ENCODE measurements around the gene LHFPL5. TPM values are rescaled to one million over a fixed set of nuclear protein-coding genes. Genes with fewer than 3 reads are reported as not detected.

Gene LHFPL5
- total and polyA plus RNA-seq, 2 experiments from 2014 or later: not detected

DNA sequence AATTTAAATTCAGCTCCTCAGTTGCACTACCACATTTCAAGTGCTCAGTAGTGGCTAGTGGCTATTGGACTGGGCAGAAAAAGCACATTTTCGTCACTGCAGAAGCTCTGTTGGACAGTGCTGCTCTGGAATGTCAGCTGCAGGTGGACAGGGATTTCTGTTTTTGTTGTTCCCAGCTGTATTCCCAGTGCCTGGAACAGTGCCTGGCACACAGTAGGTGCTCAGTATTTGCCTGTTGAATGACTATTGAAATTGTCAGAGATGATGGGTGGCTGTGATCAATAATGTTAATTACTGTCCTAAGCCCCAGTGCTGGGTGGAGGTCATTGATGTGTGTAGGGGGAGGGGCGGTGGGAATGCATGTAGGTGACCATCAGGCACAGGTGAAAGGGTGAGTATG lies 18.9 kb upstream of the LHFPL5 start:
- no peaks in the 10 kb centered on the region for H3K36me3 Mint-ChIP-seq (ENCODE audit: low read depth)
- Histone ChIP-seq H3K4me1 (ENCODE audit: insufficient read depth) (peaks cover 6% of the 10 kb centered on the region; the same call in 1 of the 2 replicates), H3K27me3 (ENCODE audit: insufficient read depth) (no peaks in the 10 kb centered on the region), H3F3A (replicated peaks; ENCODE audit: low read depth) (peaks cover 2% of the 10 kb centered on the region; the same call in 1 of the 2 replicates), H3K27ac (ENCODE audit: low read depth) (no peak overlapping the region), H3K79me2 (replicated peaks; ENCODE audit: insufficient read depth) (no peaks in the 10 kb centered on the region), H3K4me3 (no peak overlapping the region), H3K9me2 (ENCODE audit: insufficient read depth) (no peaks in the 10 kb centered on the region; the same call in 1 of the 2 replicates), H4K20me1 (replicated peaks; ENCODE audit: insufficient read depth) (no peaks in the 10 kb centered on the region), H3K36me3 (ENCODE audit: insufficient read depth) (no peaks in the 10 kb centered on the region), H3K4me2 (no peak overlapping the region), H2AFZ (no peak overlapping the region)
- H3K4me3 Mint-ChIP-seq: no peak overlapping the region
- H3K27me3 Mint-ChIP-seq (ENCODE audit: insufficient read depth, low read depth, poor library complexity): peaks cover 2% of the 10 kb centered on the region
- ATAC-seq (no peak), DNase-seq (ENCODE audit: low spot score) (no peak)
- H3K4me1 Mint-ChIP-seq: peaks cover 13% of the 10 kb centered on the region
- no peak overlapping the region for H3K27ac Mint-ChIP-seq
- H3K9me3 Mint-ChIP-seq: no peaks in the 10 kb centered on the region; the same call in 2 of the 3 replicates
- TF ChIP-seq, protein P1, sequence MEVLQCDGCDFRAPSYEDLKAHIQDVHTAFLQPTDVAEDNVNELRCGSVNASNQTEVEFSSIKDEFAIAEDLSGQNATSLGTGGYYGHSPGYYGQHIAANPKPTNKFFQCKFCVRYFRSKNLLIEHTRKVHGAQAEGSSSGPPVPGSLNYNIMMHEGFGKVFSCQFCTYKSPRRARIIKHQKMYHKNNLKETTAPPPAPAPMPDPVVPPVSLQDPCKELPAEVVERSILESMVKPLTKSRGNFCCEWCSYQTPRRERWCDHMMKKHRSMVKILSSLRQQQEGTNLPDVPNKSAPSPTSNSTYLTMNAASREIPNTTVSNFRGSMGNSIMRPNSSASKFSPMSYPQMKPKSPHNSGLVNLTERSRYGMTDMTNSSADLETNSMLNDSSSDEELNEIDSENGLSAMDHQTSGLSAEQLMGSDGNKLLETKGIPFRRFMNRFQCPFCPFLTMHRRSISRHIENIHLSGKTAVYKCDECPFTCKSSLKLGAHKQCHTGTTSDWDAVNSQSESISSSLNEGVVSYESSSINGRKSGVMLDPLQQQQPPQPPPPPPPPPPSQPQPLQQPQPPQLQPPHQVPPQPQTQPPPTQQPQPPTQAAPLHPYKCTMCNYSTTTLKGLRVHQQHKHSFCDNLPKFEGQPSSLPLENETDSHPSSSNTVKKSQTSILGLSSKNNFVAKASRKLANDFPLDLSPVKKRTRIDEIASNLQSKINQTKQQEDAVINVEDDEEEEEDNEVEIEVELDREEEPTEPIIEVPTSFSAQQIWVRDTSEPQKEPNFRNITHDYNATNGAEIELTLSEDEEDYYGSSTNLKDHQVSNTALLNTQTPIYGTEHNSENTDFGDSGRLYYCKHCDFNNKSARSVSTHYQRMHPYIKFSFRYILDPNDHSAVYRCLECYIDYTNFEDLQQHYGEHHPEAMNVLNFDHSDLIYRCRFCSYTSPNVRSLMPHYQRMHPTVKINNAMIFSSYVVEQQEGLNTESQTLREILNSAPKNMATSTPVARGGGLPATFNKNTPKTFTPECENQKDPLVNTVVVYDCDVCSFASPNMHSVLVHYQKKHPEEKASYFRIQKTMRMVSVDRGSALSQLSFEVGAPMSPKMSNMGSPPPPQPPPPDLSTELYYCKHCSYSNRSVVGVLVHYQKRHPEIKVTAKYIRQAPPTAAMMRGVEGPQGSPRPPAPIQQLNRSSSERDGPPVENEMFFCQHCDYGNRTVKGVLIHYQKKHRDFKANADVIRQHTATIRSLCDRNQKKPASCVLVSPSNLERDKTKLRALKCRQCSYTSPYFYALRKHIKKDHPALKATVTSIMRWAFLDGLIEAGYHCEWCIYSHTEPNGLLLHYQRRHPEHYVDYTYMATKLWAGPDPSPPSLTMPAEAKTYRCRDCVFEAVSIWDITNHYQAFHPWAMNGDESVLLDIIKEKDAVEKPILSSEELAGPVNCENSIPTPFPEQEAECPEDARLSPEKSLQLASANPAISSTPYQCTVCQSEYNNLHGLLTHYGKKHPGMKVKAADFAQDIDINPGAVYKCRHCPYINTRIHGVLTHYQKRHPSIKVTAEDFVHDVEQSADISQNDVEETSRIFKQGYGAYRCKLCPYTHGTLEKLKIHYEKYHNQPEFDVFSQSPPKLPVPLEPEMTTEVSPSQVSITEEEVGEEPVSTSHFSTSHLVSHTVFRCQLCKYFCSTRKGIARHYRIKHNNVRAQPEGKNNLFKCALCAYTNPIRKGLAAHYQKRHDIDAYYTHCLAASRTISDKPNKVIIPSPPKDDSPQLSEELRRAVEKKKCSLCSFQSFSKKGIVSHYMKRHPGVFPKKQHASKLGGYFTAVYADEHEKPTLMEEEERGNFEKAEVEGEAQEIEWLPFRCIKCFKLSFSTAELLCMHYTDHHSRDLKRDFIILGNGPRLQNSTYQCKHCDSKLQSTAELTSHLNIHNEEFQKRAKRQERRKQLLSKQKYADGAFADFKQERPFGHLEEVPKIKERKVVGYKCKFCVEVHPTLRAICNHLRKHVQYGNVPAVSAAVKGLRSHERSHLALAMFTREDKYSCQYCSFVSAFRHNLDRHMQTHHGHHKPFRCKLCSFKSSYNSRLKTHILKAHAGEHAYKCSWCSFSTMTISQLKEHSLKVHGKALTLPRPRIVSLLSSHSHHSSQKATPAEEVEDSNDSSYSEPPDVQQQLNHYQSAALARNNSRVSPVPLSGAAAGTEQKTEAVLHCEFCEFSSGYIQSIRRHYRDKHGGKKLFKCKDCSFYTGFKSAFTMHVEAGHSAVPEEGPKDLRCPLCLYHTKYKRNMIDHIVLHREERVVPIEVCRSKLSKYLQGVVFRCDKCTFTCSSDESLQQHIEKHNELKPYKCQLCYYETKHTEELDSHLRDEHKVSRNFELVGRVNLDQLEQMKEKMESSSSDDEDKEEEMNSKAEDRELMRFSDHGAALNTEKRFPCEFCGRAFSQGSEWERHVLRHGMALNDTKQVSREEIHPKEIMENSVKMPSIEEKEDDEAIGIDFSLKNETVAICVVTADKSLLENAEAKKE (CRISPR knock-in tag; IDR thresholded peaks at IDR 0.05): no peak
- TF ChIP-seq, protein P2, sequence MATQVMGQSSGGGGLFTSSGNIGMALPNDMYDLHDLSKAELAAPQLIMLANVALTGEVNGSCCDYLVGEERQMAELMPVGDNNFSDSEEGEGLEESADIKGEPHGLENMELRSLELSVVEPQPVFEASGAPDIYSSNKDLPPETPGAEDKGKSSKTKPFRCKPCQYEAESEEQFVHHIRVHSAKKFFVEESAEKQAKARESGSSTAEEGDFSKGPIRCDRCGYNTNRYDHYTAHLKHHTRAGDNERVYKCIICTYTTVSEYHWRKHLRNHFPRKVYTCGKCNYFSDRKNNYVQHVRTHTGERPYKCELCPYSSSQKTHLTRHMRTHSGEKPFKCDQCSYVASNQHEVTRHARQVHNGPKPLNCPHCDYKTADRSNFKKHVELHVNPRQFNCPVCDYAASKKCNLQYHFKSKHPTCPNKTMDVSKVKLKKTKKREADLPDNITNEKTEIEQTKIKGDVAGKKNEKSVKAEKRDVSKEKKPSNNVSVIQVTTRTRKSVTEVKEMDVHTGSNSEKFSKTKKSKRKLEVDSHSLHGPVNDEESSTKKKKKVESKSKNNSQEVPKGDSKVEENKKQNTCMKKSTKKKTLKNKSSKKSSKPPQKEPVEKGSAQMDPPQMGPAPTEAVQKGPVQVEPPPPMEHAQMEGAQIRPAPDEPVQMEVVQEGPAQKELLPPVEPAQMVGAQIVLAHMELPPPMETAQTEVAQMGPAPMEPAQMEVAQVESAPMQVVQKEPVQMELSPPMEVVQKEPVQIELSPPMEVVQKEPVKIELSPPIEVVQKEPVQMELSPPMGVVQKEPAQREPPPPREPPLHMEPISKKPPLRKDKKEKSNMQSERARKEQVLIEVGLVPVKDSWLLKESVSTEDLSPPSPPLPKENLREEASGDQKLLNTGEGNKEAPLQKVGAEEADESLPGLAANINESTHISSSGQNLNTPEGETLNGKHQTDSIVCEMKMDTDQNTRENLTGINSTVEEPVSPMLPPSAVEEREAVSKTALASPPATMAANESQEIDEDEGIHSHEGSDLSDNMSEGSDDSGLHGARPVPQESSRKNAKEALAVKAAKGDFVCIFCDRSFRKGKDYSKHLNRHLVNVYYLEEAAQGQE (IDR thresholded peaks at IDR 0.05; ENCODE audit: unreplicated experiment): no peak
- TF ChIP-seq EZH2phosphoT487 (IDR thresholded peaks at IDR 0.05; ENCODE audit: unreplicated experiment): no peak
- no peak for TF ChIP-seq EZH2 (IDR thresholded peaks at IDR 0.05; ENCODE audit: low read depth, unreplicated experiment)
- no peak for TF ChIP-seq JUNB (IDR thresholded peaks at IDR 0.05; ENCODE audit: unreplicated experiment)
